ENCODE results near the gene PRPF40B.

The PRPF40B gene

DNA sequence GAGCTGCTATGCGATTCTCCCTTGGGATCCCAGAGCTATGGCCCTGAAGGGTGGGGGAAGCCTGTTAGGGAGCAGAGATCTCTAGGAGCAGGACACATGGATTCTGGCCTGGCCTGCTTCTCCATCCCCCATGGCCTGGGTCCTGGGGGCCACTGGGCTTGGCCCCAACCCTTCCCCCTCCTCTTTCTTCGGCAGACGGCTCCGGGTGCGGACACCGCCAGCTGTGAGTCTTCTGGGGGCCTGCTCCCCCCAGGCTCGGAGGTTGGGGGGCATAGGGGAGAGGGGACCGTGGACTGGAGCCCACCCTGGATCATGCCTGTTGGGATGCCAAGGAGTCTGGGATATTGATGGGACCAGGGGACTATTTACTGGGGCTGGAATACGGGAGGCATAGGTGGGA is 9.0 kb downstream of the PRPF40B start:
- TF ChIP-seq, protein P1, sequence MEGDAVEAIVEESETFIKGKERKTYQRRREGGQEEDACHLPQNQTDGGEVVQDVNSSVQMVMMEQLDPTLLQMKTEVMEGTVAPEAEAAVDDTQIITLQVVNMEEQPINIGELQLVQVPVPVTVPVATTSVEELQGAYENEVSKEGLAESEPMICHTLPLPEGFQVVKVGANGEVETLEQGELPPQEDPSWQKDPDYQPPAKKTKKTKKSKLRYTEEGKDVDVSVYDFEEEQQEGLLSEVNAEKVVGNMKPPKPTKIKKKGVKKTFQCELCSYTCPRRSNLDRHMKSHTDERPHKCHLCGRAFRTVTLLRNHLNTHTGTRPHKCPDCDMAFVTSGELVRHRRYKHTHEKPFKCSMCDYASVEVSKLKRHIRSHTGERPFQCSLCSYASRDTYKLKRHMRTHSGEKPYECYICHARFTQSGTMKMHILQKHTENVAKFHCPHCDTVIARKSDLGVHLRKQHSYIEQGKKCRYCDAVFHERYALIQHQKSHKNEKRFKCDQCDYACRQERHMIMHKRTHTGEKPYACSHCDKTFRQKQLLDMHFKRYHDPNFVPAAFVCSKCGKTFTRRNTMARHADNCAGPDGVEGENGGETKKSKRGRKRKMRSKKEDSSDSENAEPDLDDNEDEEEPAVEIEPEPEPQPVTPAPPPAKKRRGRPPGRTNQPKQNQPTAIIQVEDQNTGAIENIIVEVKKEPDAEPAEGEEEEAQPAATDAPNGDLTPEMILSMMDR (conservative IDR thresholded peaks at IDR 0.05; ENCODE audit: low read depth, low read length) = no peak
- DNase-seq (ENCODE audit: low read depth) = no peak
- no peak overlapping the region for H3K4me3 ChIP-seq (ENCODE audit: low read length)

DNA sequence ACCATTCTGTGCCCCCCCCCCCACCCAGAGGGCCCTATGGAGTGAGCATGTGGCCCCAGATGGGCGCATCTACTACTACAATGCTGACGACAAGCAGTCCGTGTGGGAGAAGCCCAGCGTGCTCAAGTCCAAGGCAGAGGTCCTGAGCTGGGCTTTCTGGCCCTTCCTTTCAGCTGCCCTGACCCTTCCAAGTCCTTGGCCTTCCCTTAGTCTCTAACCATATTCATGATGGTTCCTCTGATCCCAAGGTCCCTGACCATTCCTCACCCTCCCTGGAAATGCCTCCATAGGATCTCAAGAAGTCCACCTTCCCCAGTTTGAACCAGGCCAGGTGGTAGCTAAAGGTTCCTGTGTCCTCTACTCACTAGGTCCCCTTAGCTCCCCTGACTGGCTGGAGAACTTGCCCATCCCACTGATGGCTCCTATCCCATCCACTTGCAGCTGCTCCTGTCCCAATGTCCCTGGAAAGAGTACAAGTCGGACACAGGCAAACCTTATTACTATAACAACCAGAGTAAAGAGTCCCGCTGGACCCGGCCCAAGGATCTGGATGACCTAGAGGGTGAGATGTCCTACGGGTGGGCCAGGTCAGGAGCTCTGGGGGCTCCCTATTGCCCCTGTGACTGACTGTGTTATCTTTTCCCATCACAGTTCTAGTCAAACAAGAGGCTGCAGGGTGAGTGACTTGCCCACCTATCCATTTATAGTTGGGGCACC is 9.8 kb downstream of the PRPF40B start:
- H3K4me3 ChIP-seq (ENCODE audit: low read length) = no peak overlapping the region
- DNase-seq (ENCODE audit: low read depth) = no peak
- TF ChIP-seq, protein P1 (conservative IDR thresholded peaks at IDR 0.05; ENCODE audit: low read depth, low read length) = no peak

DNA sequence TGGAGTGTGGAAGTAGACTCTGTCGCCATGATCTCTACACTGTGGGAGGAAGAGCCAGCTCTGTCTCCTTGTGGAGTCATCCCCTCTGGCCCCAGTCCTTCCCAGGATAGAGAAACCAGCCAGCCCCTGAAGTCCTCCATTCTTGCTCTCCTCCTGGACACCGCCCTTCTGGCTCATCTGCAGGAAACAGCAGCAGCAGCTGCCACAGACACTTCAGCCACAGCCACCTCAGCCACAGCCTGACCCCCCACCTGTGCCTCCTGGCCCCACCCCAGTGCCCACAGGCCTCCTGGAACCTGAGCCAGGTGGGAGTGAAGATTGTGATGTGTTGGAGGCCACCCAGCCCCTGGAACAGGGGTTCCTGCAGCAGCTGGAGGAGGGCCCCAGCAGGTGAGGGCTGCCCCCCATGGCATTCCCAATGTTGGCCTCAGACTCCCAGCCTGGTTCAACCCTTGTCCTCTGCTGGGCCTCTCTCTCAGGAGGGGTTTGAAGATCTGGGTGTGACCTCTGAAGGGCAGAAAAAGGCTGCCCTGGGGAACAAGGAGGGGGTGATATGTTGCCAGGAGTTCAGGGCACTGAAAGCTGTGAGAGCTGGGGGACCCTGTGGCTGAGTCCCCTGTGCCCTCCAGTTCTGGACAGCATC is 10.5 kb downstream of the PRPF40B start:
- no peak for DNase-seq (ENCODE audit: low read depth)
- TF ChIP-seq, protein P1 (conservative IDR thresholded peaks at IDR 0.05; ENCODE audit: low read depth, low read length) = no peak
- no peak overlapping the region for H3K4me3 ChIP-seq (ENCODE audit: low read length)

DNA sequence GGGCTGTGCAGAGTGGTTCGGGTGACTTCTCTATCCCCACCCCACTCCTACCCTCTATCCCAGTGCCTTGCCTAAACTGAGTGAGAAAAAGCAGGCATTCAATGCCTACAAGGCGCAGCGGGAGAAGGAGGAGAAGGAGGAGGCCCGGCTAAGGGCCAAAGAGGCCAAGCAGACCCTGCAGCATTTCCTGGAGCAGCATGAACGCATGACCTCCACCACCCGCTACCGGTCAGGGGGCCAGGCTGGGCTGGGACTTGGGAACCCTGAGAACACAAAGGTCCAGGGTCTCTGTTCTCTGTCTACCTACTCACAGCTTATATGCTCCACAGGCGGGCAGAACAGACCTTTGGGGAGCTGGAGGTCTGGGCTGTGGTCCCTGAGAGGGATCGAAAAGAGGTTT is 11.7 kb downstream of the PRPF40B start:
- no peak for DNase-seq (ENCODE audit: low read depth)
- no peak overlapping the region for H3K4me3 ChIP-seq (ENCODE audit: low read length)
- TF ChIP-seq, protein P1 (conservative IDR thresholded peaks at IDR 0.05; ENCODE audit: low read depth, low read length) = no peak

DNA sequence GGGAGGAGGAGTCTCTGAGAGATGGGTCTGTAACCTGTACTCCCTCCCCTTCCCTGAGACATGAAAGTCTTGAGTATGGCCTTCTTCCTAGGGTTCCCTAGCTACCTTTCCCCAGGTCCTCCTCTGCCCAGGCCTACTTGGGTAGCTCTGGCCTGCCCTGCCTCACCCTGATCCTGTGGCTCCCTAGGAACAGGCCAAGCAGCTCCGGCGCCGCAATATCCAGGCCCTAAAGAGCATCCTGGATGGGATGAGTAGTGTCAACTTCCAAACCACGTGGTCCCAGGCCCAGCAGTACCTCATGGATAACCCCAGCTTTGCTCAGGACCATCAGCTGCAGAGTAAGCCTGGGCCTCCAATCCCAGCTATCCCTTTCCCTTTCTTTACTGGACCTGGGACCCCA is 12.3 kb downstream of the PRPF40B start:
- TF ChIP-seq, protein P1 (conservative IDR thresholded peaks at IDR 0.05; ENCODE audit: low read depth, low read length) = no peak
- DNase-seq (ENCODE audit: low read depth) = no peak
- no peak overlapping the region for H3K4me3 ChIP-seq (ENCODE audit: low read length)

DNA sequence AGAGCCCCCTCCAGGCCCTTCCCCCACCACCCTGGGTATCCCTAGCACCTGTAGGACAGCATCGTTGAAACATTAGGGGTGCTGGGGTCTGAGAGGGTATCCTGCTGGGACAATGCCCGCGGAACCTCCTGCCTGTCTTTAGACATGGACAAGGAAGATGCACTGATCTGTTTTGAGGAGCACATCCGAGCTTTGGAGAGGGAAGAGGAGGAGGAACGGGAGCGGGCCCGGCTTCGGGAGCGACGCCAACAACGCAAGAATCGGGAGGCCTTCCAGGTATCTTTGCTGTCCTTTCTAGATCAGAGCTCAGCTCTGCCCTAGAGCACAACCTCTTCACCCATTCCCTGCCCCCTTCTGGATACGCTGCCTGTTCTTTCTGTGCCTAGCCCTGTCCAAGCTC is 13.2 kb downstream of the PRPF40B start:
- DNase-seq (ENCODE audit: low read depth) = no peak
- no peak overlapping the region for H3K4me3 ChIP-seq (ENCODE audit: low read length)
- TF ChIP-seq, protein P1 (conservative IDR thresholded peaks at IDR 0.05; ENCODE audit: low read depth, low read length) = no peak

Data from retinal pigment epithelial cell (primary cell).